Measurements from ENCODE around the gene JPH2. TPM values are rescaled to one million over a fixed set of nuclear protein-coding genes. Genes with fewer than 3 reads are reported as not detected.
A peak's percentile ranks its signal among the peaks of the same experiment; 100 is the strongest.

Gene JPH2
- total RNA-seq, 1 donor, result 50.5 TPM

DNA sequence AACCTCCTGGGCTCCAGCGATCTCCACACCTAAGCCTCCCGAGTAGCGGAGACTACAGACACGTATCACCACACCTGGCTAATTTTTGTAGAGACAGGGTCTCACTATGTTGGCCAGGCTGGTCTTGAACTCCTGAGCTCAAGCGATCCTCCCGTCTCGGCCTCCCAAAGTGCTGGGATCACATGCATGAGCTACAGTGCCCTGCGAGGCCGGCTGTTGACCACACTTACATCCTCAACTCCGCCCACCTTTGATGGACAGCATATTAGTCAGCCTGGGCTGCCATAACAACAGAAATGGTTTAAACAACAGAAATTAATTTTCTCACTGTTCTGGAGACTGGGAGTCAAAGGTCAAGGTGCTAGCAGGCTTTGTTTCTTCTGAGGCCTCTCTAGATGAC, 107.7 kb downstream of the JPH2 start:
- no peak overlapping the region for H3K4me3 ChIP-seq (ENCODE audit: low read depth, low read length)
- no peak for DNase-seq (ENCODE audit: low read depth)
- no peak for TF ChIP-seq CTCF (IDR thresholded peaks at IDR 0.05; ENCODE audit: insufficient read depth, low read depth, low read length)

DNA sequence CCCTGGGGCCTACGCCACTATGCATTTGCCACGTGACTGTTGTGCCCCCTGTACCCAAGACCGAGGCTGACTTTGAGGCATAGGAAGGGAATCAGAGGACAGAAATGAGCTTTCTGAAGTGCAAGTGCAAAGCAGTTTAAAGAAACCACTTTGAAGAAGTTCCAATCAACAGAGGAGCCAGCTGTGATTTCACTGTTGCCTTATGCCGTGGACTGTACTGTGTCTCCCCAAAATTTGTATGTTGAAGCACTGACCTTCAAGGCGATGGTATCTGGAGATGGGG, 111.1 kb downstream of the JPH2 start:
- H3K4me3 ChIP-seq (ENCODE audit: low read depth, low read length), result no peak overlapping the region
- TF ChIP-seq CTCF (IDR thresholded peaks at IDR 0.05; ENCODE audit: insufficient read depth, low read depth, low read length), result no peak
- DNase-seq (ENCODE audit: low read depth), result no peak

- no peak for DNase-seq (ENCODE audit: low read depth)
- H3K4me3 ChIP-seq (ENCODE audit: low read depth, low read length), result no peak overlapping the region
- no peak for TF ChIP-seq CTCF (IDR thresholded peaks at IDR 0.05; ENCODE audit: insufficient read depth, low read depth, low read length)
Measured at GRCh38 chr20:44075191-44075949, 111.6 kb downstream of the JPH2 start.

DNA sequence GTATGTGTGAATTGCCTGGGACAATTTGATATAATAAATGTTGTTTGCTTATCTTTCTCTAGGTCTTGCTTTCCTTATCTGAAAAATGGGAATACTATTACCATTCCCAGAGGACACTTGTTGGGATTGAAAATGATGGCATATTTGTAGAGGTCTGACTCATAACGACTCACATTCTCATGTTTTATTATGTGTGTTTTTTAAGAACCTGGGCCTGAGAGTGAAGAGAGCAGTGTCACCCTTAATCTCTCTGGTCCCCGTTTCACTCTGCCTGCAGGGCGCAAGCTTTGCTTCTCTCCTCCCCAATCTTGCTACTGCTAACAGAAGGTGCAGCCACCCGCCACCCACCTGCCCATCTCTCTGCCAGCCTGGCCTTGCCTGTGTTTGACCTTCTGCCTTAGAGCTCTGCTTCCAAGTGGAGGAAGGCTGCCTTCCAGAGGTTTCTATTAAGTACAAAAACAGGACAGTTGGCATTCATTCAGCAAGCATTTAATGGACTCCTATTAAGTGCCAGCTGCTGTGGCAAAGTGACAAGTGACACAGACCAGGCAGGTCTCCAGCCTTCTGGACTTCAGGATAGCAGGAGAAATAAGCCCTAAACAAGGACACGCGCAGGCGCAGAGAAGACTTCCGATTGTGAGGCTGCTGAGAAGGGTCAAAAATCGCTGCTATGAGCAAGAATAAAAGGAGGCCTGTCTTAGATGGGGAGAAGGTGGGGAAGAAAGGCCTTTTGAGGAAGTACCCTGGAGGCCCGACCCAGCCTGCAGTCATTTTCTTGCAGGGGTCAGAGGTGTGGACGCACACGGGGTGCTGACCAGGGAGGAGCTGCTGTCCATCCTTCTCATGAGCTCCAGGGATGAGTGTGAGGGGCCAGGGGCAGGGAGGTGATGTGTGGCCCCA, 112.5 kb downstream of the JPH2 start:
- peak; percentile 42 for DNase-seq (ENCODE audit: low read depth)
- no peak for TF ChIP-seq CTCF (IDR thresholded peaks at IDR 0.05; ENCODE audit: insufficient read depth, low read depth, low read length)
- H3K4me3 ChIP-seq (ENCODE audit: low read depth, low read length), result no peak overlapping the region

GRCh38 chr20:44073675-44074071, 113.3 kb downstream of the JPH2 start:
- H3K4me3 ChIP-seq (ENCODE audit: low read depth, low read length), result no peak overlapping the region
- TF ChIP-seq CTCF (IDR thresholded peaks at IDR 0.05; ENCODE audit: insufficient read depth, low read depth, low read length), result no peak

DNA sequence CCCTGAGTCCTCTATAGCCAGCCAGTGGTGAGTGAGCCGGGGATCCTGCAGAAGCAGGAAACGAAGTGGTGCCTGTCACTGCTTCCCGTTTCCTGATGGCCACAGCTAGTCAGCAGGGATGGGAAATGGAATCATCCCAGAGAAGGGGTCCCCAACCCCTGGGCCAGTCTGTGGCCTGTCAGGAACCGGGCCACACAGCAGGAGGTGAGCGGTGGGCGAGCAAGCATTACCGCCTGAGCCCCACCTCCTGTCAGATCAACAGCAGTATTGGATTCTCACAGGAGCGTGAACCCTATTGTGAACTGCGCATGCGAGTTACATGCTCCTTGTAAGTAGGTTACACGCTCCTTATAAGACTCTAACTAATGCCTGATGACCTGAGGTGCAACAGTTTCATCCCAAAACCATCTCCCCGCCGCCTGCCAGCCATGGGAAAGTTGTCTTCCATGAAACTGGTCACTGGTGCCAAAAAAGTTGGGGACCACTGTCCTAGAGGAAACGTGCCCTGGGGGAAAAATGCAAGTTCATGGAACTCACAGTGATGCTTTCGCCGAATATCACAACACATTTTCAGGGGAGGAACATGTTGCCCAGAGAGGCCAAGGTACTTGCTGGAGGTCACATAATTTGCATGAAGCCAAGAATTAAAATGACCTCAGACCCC, 113.8 kb downstream of the JPH2 start:
- DNase-seq (ENCODE audit: low read depth), result no peak
- no peak for TF ChIP-seq CTCF (IDR thresholded peaks at IDR 0.05; ENCODE audit: insufficient read depth, low read depth, low read length)
- no peak overlapping the region for H3K4me3 ChIP-seq (ENCODE audit: low read depth, low read length)

More at GRCh38 chr20:44073675-44074071, 113.3 kb downstream of the JPH2 start:
- no peak for DNase-seq (ENCODE audit: low read depth)

Measured in fibroblast of villous mesenchyme (primary cell).